ENCODE results near the gene NEB. TPM values are rescaled to one million over a fixed set of nuclear protein-coding genes. Genes with fewer than 3 reads are reported as not detected.

Gene NEB
- total RNA-seq: 10 to 100 TPM in 1 of 4 donors, 1 to 10 TPM in 3; 1.6 to 16.4 (median 4.4) TPM

GRCh38 chr2:151733771-151734672 is at the start of gene NEB:
TSS of gene NEB (minus strand) at chr2:151734476. CDS start at chr2:151733156, 1,320 bp downstream.
- Histone ChIP-seq H3K9me3 (no peaks in the 10 kb centered on the region), H3K36me3 (no peaks in the 10 kb centered on the region), H3K27ac (no peak within 1 kb of the TSS), H3K4me1 (no peaks in the 10 kb centered on the region), H3K27me3 (no peaks in the 10 kb centered on the region), H3K4me3 (replicated peaks in 1 of 3) (no peak within 1 kb of the TSS)
- DNase-seq: no peak
- WGBS, 2 donors: 76 to 80% methylated on average over 11 of the region's 11 CpGs
- intact Hi-C loops (cut with DNase I): no loop called here
- no peak for TF ChIP-seq POLR2A (IDR thresholded peaks at IDR 0.05)
- TF ChIP-seq CTCF (IDR thresholded peaks at IDR 0.05): no peak

- no peak overlapping the region for H3K4me3 ChIP-seq (replicated peaks in 1 of 3)
- peaks cover 0 to 3% of the 10 kb centered on the region in 2 donors for H3K36me3 ChIP-seq
- intact Hi-C loops (cut with DNase I): no loop called here
- no peak overlapping the region for H3K27ac ChIP-seq
- 99 to 100% methylated on average over 2 of the region's 2 CpGs for WGBS, 2 donors
- H3K4me1 ChIP-seq: no peaks in the 10 kb centered on the region
- H3K27me3 ChIP-seq: no peaks in the 10 kb centered on the region
- no peaks in the 10 kb centered on the region for H3K9me3 ChIP-seq
- DNase-seq: no peak
- TF ChIP-seq POLR2A (IDR thresholded peaks at IDR 0.05) (no peak), CTCF (IDR thresholded peaks at IDR 0.05) (no peak)
Measured at GRCh38 chr2:151783133-151783520, 48.9 kb upstream of the NEB start.

GRCh38 chr2:151782378-151783132 is 48.3 kb upstream of the NEB start:
- TF ChIP-seq POLR2A (IDR thresholded peaks at IDR 0.05) (no peak), CTCF (IDR thresholded peaks at IDR 0.05) (no peak)
- intact Hi-C loops (cut with DNase I): no loop called here
- H3K4me3 ChIP-seq (replicated peaks in 1 of 3): no peak overlapping the region
- no peak overlapping the region for H3K27ac ChIP-seq
- no peaks in the 10 kb centered on the region for H3K27me3 ChIP-seq
- WGBS, 2 donors: 92 to 93% methylated on average over 6 of the region's 6 CpGs
- no peaks in the 10 kb centered on the region for H3K9me3 ChIP-seq
- DNase-seq: no peak
- H3K4me1 ChIP-seq: no peaks in the 10 kb centered on the region
- H3K36me3 ChIP-seq: peaks cover 0 to 3% of the 10 kb centered on the region in 2 donors

GRCh38 chr2:151781642-151782041 is 47.4 kb upstream of the NEB start:
- no peak for TF ChIP-seq POLR2A (IDR thresholded peaks at IDR 0.05)
- WGBS, 2 donors: 92 to 93% methylated on average over 4 of the region's 4 CpGs
- no peak for DNase-seq
- H3K9me3 ChIP-seq: no peaks in the 10 kb centered on the region
- intact Hi-C loops (cut with DNase I): no loop called here
- no peaks in the 10 kb centered on the region for H3K27me3 ChIP-seq
- H3K36me3 ChIP-seq: peaks cover 0 to 3% of the 10 kb centered on the region in 2 donors
- H3K4me3 ChIP-seq (replicated peaks in 1 of 3): no peak overlapping the region
- no peaks in the 10 kb centered on the region for H3K4me1 ChIP-seq
- no peak overlapping the region for H3K27ac ChIP-seq

GRCh38 chr2:151780938-151781337 is 46.7 kb upstream of the NEB start:
- Histone ChIP-seq H3K36me3 (peaks cover 0 to 3% of the 10 kb centered on the region in 2 donors), H3K27ac (no peak overlapping the region)

More at GRCh38 chr2:151780938-151781337, 46.7 kb upstream of the NEB start:
- no peaks in the 10 kb centered on the region for H3K9me3 ChIP-seq
- H3K4me3 ChIP-seq (replicated peaks in 1 of 3): no peak overlapping the region
- H3K4me1 ChIP-seq: no peaks in the 10 kb centered on the region
- intact Hi-C loops (cut with DNase I): no loop called here
- TF ChIP-seq POLR2A (IDR thresholded peaks at IDR 0.05) (no peak), CTCF (IDR thresholded peaks at IDR 0.05) (no peak)
- H3K27me3 ChIP-seq: no peaks in the 10 kb centered on the region
- no peak for DNase-seq
